MM.1S (cell line): ENCODE data around the gene PTPRD.
"Not testable (repeated sequence)": the region's sequence is repeated elsewhere in the genome, so short reads cannot be mapped to it uniquely, and the experiment has no call there.

Experiments used
- DNase-seq: peaks from one replicate; pipeline ENCODE4 v3.0.0-alpha.2; 2015
- H2AFZ ChIP-seq: fragments of 300-600 bp; sonication (generic); 2 replicates; pipeline ENCODE4 v1.6.0; 2016; ENCODE audit warnings: antibody characterized with exemption, low read length
- H3F3A ChIP-seq: fragments of 300-600 bp; sonication (generic); 2 replicates; pipeline ENCODE4 v1.6.1; 2016; ENCODE audit warnings: mild to moderate bottlenecking, antibody characterized with exemption, low read length, moderate library complexity, mixed read lengths; ENCODE audit not compliant: insufficient read depth
- H3K27ac ChIP-seq: fragments of 300-600 bp; sonication (generic); 2 replicates; pipeline ENCODE4 v1.5.1; 2016; ENCODE audit warnings: mild to moderate bottlenecking, low read length
- H3K27me3 ChIP-seq: fragments of 300-600 bp; sonication (generic); replicated peaks from 2 replicates; pipeline ENCODE4 v1.6.0; 2016; ENCODE audit warnings: low read length; ENCODE audit not compliant: insufficient read depth
- H3K36me3 ChIP-seq: fragments of 300-600 bp; sonication (generic); replicated peaks from 2 replicates; pipeline ENCODE4 v1.6.1; 2016; ENCODE audit warnings: mild to moderate bottlenecking, low read length, mixed read lengths; ENCODE audit not compliant: insufficient read depth
- H3K4me1 ChIP-seq: fragments of 300-600 bp; sonication (generic); 2 replicates; pipeline ENCODE4 v1.6.1; 2016; ENCODE audit warnings: low read length, mixed read lengths
- H3K4me2 ChIP-seq: fragments of 300-600 bp; sonication (generic); 2 replicates; pipeline ENCODE4 v1.6.0; 2016; ENCODE audit warnings: low read depth, low read length
- H3K4me3 ChIP-seq: fragments of 300-600 bp; sonication (generic); 2 replicates; pipeline ENCODE4 v1.5.1; 2016; ENCODE audit warnings: low read length, mixed read lengths
- H3K79me2 ChIP-seq: fragments of 300-600 bp; sonication (generic); 2 replicates; pipeline ENCODE4 v1.6.1; 2016; ENCODE audit warnings: mixed run types, low read length, mixed read lengths
- H3K9ac ChIP-seq: fragments of 300-600 bp; sonication (generic); 2 replicates; pipeline ENCODE4 v1.6.1; 2016; ENCODE audit warnings: low read length, mixed read lengths
- H3K9me2 ChIP-seq: fragments of 300-600 bp; sonication (generic); replicated peaks from 2 replicates; pipeline ENCODE4 v1.6.1; 2016; ENCODE audit warnings: mild to moderate bottlenecking, low read length, mixed read lengths; ENCODE audit not compliant: insufficient read depth
- H3K9me3 ChIP-seq: fragments of 300-600 bp; sonication (generic); replicated peaks from 2 replicates; pipeline ENCODE4 v1.6.1; 2016; ENCODE audit warnings: mild to moderate bottlenecking, low read length, mixed read lengths; ENCODE audit not compliant: insufficient read depth
- H4K20me1 ChIP-seq: fragments of 300-600 bp; sonication (generic); 2 replicates; pipeline ENCODE4 v1.6.1; 2016; ENCODE audit warnings: mild to moderate bottlenecking, low read length, moderate library complexity, mixed read lengths; ENCODE audit not compliant: insufficient read depth
- EZH2 ChIP-seq: fragments of 300-600 bp; sonication (generic); optimal IDR thresholded peaks from 2 replicates; pipeline ENCODE3; 2017; ENCODE audit warnings: low read depth, mild to moderate bottlenecking, antibody characterized with exemption, low read length, mixed read lengths
- EZH2phosphoT487 ChIP-seq: fragments of 300-600 bp; sonication (generic); IDR thresholded peaks from 2 replicates; pipeline ENCODE4 v1.6.1; 2018; ENCODE audit warnings: antibody characterized with exemption, low read length
- TF ChIP-seq, protein P1 (sequence below): fragments of 300-600 bp; sonication (generic); IDR thresholded peaks from 2 replicates; pipeline ENCODE4 v1.5.1; 2016; ENCODE audit warnings: antibody characterized with exemption, low read length, mixed read lengths

PTPRD gene

DNA sequence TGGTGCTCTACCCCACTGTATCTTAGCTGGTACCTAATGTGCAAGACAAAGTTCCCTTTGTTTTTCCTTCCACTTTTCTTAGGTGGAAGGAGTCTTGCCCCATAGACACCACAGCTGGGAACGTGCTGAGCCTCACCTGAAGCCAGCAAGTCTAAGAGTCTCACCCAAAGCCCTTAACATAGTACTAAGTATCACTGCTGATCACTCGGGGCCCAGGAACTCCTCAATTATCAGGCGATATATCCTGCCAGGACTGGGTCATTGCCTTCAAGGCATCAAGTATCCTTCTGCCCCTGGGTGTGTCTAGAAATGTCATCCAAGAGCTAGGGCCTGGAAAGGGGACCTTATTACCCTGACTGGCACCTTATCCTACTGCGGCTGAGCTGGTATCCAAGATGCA is 123.9 kb downstream of the PTPRD start:
- no peak overlapping the region for H3K27ac ChIP-seq
- no peak for TF ChIP-seq EZH2phosphoT487
- TF ChIP-seq EZH2 = no peak
- TF ChIP-seq, protein P1, sequence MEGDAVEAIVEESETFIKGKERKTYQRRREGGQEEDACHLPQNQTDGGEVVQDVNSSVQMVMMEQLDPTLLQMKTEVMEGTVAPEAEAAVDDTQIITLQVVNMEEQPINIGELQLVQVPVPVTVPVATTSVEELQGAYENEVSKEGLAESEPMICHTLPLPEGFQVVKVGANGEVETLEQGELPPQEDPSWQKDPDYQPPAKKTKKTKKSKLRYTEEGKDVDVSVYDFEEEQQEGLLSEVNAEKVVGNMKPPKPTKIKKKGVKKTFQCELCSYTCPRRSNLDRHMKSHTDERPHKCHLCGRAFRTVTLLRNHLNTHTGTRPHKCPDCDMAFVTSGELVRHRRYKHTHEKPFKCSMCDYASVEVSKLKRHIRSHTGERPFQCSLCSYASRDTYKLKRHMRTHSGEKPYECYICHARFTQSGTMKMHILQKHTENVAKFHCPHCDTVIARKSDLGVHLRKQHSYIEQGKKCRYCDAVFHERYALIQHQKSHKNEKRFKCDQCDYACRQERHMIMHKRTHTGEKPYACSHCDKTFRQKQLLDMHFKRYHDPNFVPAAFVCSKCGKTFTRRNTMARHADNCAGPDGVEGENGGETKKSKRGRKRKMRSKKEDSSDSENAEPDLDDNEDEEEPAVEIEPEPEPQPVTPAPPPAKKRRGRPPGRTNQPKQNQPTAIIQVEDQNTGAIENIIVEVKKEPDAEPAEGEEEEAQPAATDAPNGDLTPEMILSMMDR = no peak
- no peaks in the 10 kb centered on the region for H3K36me3 ChIP-seq
- H3K9ac ChIP-seq = no peak overlapping the region
- H3K4me1 ChIP-seq = no peaks in the 10 kb centered on the region
- no peak overlapping the region for H2AFZ ChIP-seq
- no peak for DNase-seq
- H4K20me1 ChIP-seq = no peaks in the 10 kb centered on the region
- no peaks in the 10 kb centered on the region for H3K79me2 ChIP-seq
- no peaks in the 10 kb centered on the region for H3K27me3 ChIP-seq
- no peaks in the 10 kb centered on the region for H3F3A ChIP-seq
- H3K4me2 ChIP-seq = no peak overlapping the region
- H3K9me2 ChIP-seq = no peaks in the 10 kb centered on the region
- H3K4me3 ChIP-seq = no peak overlapping the region
- H3K9me3 ChIP-seq = no peaks in the 10 kb centered on the region

DNA sequence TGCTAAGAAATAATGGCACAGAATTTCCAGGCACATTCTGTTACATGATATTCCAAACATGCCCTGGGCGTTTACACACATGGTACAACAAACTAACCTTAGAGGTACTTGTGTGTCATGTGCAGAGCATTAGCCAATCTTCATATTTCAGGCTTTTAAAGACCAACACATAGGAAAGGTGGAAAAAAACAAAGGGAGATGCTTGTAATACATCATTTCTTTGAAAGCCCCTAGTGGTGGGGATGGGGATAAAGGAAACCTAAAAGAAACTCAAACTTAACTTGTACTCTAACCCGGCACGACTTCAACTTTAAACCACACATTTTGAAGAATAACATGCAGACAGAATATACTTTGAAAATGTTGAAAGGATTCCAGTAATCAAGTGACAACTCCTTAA is 133.6 kb downstream of the PTPRD start:
- no peak overlapping the region for H3K4me2 ChIP-seq
- no peaks in the 10 kb centered on the region for H3K27me3 ChIP-seq
- H3K4me3 ChIP-seq = no peak overlapping the region
- H2AFZ ChIP-seq = no peak overlapping the region
- TF ChIP-seq, protein P1 = peak; percentile 33; the same call in 1 of the 2 replicates
- TF ChIP-seq EZH2phosphoT487 = no peak
- no peak for TF ChIP-seq EZH2
- no peaks in the 10 kb centered on the region for H3K9me2 ChIP-seq
- DNase-seq = no peak
- H3K27ac ChIP-seq = no peak overlapping the region
- H3K36me3 ChIP-seq = no peaks in the 10 kb centered on the region
- H3K4me1 ChIP-seq = no peaks in the 10 kb centered on the region
- no peaks in the 10 kb centered on the region for H3F3A ChIP-seq
- H3K9me3 ChIP-seq = no peaks in the 10 kb centered on the region
- H4K20me1 ChIP-seq = no peaks in the 10 kb centered on the region
- no peak overlapping the region for H3K9ac ChIP-seq
- no peaks in the 10 kb centered on the region for H3K79me2 ChIP-seq

DNA sequence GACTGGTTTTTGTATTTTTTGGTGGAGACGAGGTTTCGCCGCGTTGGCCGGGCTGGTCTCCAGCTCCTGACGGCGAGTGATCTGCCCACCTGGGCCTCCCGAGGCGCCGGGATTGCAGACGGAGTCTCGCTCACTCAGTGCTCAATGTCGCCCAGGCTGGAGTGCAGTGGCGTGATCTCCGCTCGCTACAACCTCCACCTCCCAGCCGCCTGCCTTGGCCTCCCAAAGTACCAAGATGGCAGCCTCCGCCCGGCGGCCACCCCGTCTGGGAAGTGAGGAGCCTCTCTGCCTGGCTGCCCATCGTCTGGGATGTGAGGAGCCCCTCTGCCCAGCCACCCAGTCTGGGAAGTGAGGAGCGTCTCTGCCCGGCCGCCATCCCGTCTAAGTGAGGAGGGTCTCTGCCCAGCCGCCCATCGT is 163.6 kb downstream of the PTPRD start:
- H3K9me2 ChIP-seq, H3F3A ChIP-seq, H3K9ac ChIP-seq, DNase-seq, H2AFZ ChIP-seq, H3K36me3 ChIP-seq, H3K9me3 ChIP-seq, H3K4me2 ChIP-seq, H3K27me3 ChIP-seq, H3K4me1 ChIP-seq, H3K79me2 ChIP-seq, H3K27ac ChIP-seq, H3K4me3 ChIP-seq, H4K20me1 ChIP-seq: not testable (repeated sequence)

DNA sequence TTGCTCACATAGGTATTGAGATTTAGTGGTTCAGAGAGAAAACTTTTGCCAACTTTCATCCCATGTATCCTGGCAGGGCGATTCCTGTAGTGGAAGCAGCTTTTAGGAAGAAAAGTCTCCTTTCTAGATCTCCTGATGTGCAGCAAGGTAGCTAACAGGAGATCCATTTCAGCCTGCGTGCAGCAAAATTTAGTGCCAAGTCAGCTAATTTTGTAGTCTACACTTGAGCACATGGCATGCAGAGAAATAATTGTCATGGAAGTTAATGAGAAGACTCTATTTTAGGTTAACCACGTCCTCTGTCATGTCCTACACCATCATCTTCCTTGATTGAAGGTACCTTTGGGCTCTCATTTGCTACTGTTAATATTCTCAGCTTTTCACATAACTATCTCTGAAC is 165.8 kb downstream of the PTPRD start:
- Histone ChIP-seq H3K4me1 (no peaks in the 10 kb centered on the region), H3K27me3 (no peaks in the 10 kb centered on the region), H2AFZ (no peak overlapping the region), H3K79me2 (no peaks in the 10 kb centered on the region), H3K36me3 (no peaks in the 10 kb centered on the region), H3F3A (no peaks in the 10 kb centered on the region), H3K4me2 (no peak overlapping the region), H3K4me3 (no peak overlapping the region), H3K9ac (no peak overlapping the region), H4K20me1 (no peaks in the 10 kb centered on the region), H3K9me3 (no peaks in the 10 kb centered on the region), H3K9me2 (no peaks in the 10 kb centered on the region; the same call in 1 of the 2 replicates), H3K27ac (no peak overlapping the region)
- TF ChIP-seq EZH2 (no peak), EZH2phosphoT487 (no peak)
- TF ChIP-seq, protein P1 = no peak
- DNase-seq = no peak
